Suprapubic skin (tissue), 4 donors: ENCODE measurements around the gene NBR1. TPM values are rescaled to one million over a fixed set of nuclear protein-coding genes. Genes with fewer than 3 reads are reported as not detected.
"Not testable (repeated sequence)": the region's sequence is repeated elsewhere in the genome, so short reads cannot be mapped to it uniquely, and the experiment has no call there.

Source experiments
- DNase-seq, 2 donors: peaks; one replicate each; pipeline ENCODE4 v3.0.0-alpha.2; 2019; ENCODE audit warnings: low spot score in 2 of 2
- H3K27ac ChIP-seq: fragments of 200-600 bp; sonication (generic); one replicate; pipeline ENCODE4 v1.5.1; 2019
- H3K27me3 ChIP-seq: fragments of 200-600 bp; sonication (generic); one replicate; pipeline ENCODE4 v1.5.1; 2019
- H3K36me3 ChIP-seq: fragments of 200-600 bp; sonication (generic); one replicate; pipeline ENCODE4 v1.5.1; 2019
- H3K4me1 ChIP-seq: fragments of 200-600 bp; sonication (generic); one replicate; pipeline ENCODE4 v1.5.1; 2019
- H3K4me3 ChIP-seq: fragments of 200-600 bp; sonication (generic); one replicate; pipeline ENCODE4 v1.5.1; 2019; ENCODE audit warnings: mild to moderate bottlenecking
- H3K9me3 ChIP-seq: fragments of 200-600 bp; sonication (generic); one replicate; pipeline ENCODE4 v1.5.1; 2019
- EP300 ChIP-seq: sonication (generic); formaldehyde crosslinking; IDR thresholded peaks from one replicate; pipeline ENCODE4 v1.6.1; 2017; ENCODE audit warnings: antibody characterized with exemption
- POLR2A ChIP-seq, 2 donors: fragments of 450-650 bp; IDR thresholded peaks; one replicate each; pipeline ENCODE4 v1.6.1; 2017; ENCODE audit warnings: antibody characterized with exemption in 2 of 2, mild to moderate bottlenecking in 2 of 2, moderate library complexity in 2 of 2
- POLR2AphosphoS5 ChIP-seq, 3 donors: sonication (generic); formaldehyde crosslinking; IDR thresholded peaks; one replicate each; pipeline ENCODE4 v1.6.1; 2017; ENCODE audit warnings: antibody characterized with exemption in 3 of 3
- WGBS: methylation state at CpG from one replicate; pipeline ENCODE4 v1.1.5; 2018; 5-methylcytosine and 5-hydroxymethylcytosine counted together
- total RNA-seq, 4 donors: library from RNA; depleted of rRNA; stranded (reverse); fragments of >200 nt; gene quantifications; one replicate each; pipeline ENCODE4 v1.1.0, GENCODE V29; 2016
- TF ChIP-seq, protein P1 (sequence below), 2 donors: fragments of 200-600 bp in 1 of 2; fragments of 450-650 bp in 1 of 2; sonication (generic) in 1 of 2; IDR thresholded peaks; one replicate each; pipeline ENCODE4 v1.5.1; 2016 to 2019; ENCODE audit warnings: antibody characterized with exemption in 2 of 2, mild to moderate bottlenecking in 1 of 2, moderate library complexity in 1 of 2

NBR1 gene
- total RNA-seq, 4 donors from 2014 or later: 75.4 to 102 (median 89.6) TPM

- H3K4me3 ChIP-seq: no peak overlapping the region
- no peaks in the 10 kb centered on the region for H3K4me1 ChIP-seq
- peaks cover 98% of the 10 kb centered on the region for H3K36me3 ChIP-seq
- H3K27me3 ChIP-seq: no peaks in the 10 kb centered on the region
- DNase-seq: no peak
- H3K27ac ChIP-seq: no peak overlapping the region
- TF ChIP-seq, protein P1, sequence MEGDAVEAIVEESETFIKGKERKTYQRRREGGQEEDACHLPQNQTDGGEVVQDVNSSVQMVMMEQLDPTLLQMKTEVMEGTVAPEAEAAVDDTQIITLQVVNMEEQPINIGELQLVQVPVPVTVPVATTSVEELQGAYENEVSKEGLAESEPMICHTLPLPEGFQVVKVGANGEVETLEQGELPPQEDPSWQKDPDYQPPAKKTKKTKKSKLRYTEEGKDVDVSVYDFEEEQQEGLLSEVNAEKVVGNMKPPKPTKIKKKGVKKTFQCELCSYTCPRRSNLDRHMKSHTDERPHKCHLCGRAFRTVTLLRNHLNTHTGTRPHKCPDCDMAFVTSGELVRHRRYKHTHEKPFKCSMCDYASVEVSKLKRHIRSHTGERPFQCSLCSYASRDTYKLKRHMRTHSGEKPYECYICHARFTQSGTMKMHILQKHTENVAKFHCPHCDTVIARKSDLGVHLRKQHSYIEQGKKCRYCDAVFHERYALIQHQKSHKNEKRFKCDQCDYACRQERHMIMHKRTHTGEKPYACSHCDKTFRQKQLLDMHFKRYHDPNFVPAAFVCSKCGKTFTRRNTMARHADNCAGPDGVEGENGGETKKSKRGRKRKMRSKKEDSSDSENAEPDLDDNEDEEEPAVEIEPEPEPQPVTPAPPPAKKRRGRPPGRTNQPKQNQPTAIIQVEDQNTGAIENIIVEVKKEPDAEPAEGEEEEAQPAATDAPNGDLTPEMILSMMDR (IDR thresholded peaks at IDR 0.05): no peak
- TF ChIP-seq POLR2AphosphoS5 (IDR thresholded peaks at IDR 0.05) (no peak), EP300 (no peak), POLR2A (IDR thresholded peaks at IDR 0.05) (no peak)
- WGBS: 89% methylated on average over 5 of the region's 5 CpGs
- no peaks in the 10 kb centered on the region for H3K9me3 ChIP-seq
Measured at GRCh38 chr17:43193251-43193650, 22.2 kb downstream of the NBR1 start.

DNA sequence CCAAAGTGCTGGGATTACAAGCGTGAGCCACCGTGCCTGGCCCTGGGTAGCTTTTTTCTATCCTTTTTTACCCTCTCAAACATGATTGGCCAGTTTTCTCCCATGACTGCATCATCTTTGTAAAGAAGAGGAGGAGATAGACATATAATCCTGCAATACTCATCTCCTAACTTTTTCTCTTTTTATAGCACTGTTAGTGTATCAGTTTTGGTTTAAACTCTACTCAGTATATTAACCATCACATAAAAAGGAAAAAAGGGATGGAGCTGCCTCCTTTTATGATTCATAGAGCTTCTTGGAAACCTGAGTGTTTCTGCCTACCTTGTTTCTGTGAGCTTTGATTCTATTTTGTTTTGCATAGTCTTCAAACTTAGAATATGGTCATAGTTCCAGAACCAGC lies 28.6 kb downstream of the NBR1 start:
- Histone ChIP-seq H3K4me3 (no peak overlapping the region), H3K27ac (no peak overlapping the region), H3K4me1 (no peaks in the 10 kb centered on the region), H3K36me3 (peaks cover 100% of the 10 kb centered on the region), H3K9me3 (no peaks in the 10 kb centered on the region), H3K27me3 (no peaks in the 10 kb centered on the region)
- 91% methylated on average over 2 of the region's 2 CpGs for WGBS
- no peak for DNase-seq
- no peak for TF ChIP-seq EP300
- no peak for TF ChIP-seq POLR2AphosphoS5 (IDR thresholded peaks at IDR 0.05)
- TF ChIP-seq, protein P1 (IDR thresholded peaks at IDR 0.05): no peak
- TF ChIP-seq POLR2A (IDR thresholded peaks at IDR 0.05): no peak

DNA sequence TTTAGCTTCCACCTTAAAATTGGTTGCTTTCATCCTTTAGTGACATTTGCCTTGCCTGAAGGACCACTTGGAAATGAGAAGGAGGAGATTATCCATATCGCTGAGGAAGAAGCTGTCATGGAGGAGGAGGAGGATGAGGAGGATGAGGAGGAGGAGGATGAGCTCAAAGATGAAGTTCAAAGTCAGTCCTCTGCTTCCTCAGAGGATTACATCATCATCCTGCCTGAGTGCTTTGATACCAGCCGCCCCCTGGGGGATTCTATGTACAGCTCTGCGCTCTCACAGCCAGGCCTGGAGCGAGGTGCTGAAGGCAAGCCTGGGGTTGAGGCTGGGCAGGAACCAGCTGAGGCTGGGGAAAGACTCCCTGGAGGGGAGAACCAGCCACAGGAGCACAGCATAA lies 29.1 kb downstream of the NBR1 start:
- no peaks in the 10 kb centered on the region for H3K27me3 ChIP-seq
- TF ChIP-seq POLR2A (IDR thresholded peaks at IDR 0.05) (no peak), POLR2AphosphoS5 (IDR thresholded peaks at IDR 0.05) (no peak), EP300 (no peak)
- TF ChIP-seq, protein P1 (IDR thresholded peaks at IDR 0.05): no peak
- WGBS: 93% methylated on average over 3 of the region's 4 CpGs
- H3K4me3 ChIP-seq: no peak overlapping the region
- H3K4me1 ChIP-seq: no peaks in the 10 kb centered on the region
- peaks cover 100% of the 10 kb centered on the region for H3K36me3 ChIP-seq
- H3K9me3 ChIP-seq: no peaks in the 10 kb centered on the region
- H3K27ac ChIP-seq: no peak overlapping the region
- no peak for DNase-seq

GRCh38 chr17:43203013-43203412 lies 32.0 kb downstream of the NBR1 start:
- H3K9me3 ChIP-seq, H3K27ac ChIP-seq, H3K4me1 ChIP-seq, H3K27me3 ChIP-seq, H3K4me3 ChIP-seq: not testable (repeated sequence)
- H3K36me3 ChIP-seq: peaks cover 95% of the 10 kb centered on the region
- DNase-seq: peak in 1 of 2 donors; percentile 11
- 92% methylated on average over 3 of the region's 3 CpGs for WGBS

DNA sequence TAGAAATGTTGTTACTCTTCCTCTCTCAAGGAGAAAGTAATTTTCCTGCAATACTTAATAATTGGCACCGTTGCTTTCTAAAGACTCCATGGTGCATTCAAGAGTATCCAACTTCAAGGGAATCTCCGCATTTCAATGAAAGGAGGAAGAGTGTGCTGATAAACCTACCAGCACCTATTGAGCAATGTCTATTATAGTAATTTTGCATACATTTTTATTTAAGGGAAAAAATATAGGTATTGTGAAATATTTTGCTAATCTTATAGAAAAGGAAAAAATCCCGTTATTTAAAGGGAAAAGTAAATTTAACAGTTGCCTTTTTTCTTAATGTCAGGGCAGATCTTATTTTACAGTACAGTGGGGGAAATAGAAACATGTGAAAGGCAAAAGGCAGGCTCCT lies 39.6 kb downstream of the NBR1 start:
- no peak overlapping the region for H3K4me3 ChIP-seq
- no peak for DNase-seq
- H3K27me3 ChIP-seq: no peaks in the 10 kb centered on the region
- peaks cover 28% of the 10 kb centered on the region for H3K4me1 ChIP-seq
- WGBS: 69% methylated on average over 3 of the region's 3 CpGs
- H3K9me3 ChIP-seq: no peaks in the 10 kb centered on the region
- TF ChIP-seq EP300 (no peak), POLR2A (IDR thresholded peaks at IDR 0.05) (no peak), POLR2AphosphoS5 (IDR thresholded peaks at IDR 0.05) (no peak)
- TF ChIP-seq, protein P1 (IDR thresholded peaks at IDR 0.05): no peak
- no peak overlapping the region for H3K27ac ChIP-seq
- H3K36me3 ChIP-seq: peaks cover 42% of the 10 kb centered on the region

GRCh38 chr17:43211123-43211479 lies 40.1 kb downstream of the NBR1 start:
- Histone ChIP-seq H3K4me1 (peaks cover 28% of the 10 kb centered on the region), H3K4me3 (peak overlapping the region; percentile 65), H3K27me3 (no peaks in the 10 kb centered on the region), H3K9me3 (no peaks in the 10 kb centered on the region), H3K27ac (peak overlapping the region; percentile 76), H3K36me3 (peaks cover 47% of the 10 kb centered on the region)
- 24% methylated on average over 2 of the region's 2 CpGs for whole genome bisulfite sequencing
- TF ChIP-seq EP300 (no peak), POLR2A (IDR thresholded peaks at IDR 0.05) (no peak), POLR2AphosphoS5 (IDR thresholded peaks at IDR 0.05) (no peak)
- TF ChIP-seq, protein P1 (IDR thresholded peaks at IDR 0.05): no peak
- DNase-seq: no peak
